Astrocyte of the cerebellum (primary cell): Measurements from ENCODE around the gene PCDH9.
A peak's percentile ranks its signal among the peaks of the same experiment; 100 is the strongest.

Experiments used
- DNase-seq: peaks from one replicate; pipeline ENCODE4 v3.0.0-alpha.2; 2011; ENCODE audit warnings: low read depth
- H3K4me3 ChIP-seq: 2 replicates; pipeline ENCODE4 v1.5.1; 2011; ENCODE audit warnings: mild to moderate bottlenecking, low read depth, low read length, moderate library complexity
- CTCF ChIP-seq: IDR thresholded peaks from 2 replicates; pipeline ENCODE4 v1.5.1; 2012; ENCODE audit warnings: low read length, low read depth, moderate library complexity, mild to moderate bottlenecking; ENCODE audit errors: missing control alignments
- in situ Hi-C: cut with HindIII; loops from 2 replicates; pipeline ENCODE4 v1.10.0; 2017; ENCODE audit warnings: low sequenced_read_pairs

PCDH9 gene

DNA sequence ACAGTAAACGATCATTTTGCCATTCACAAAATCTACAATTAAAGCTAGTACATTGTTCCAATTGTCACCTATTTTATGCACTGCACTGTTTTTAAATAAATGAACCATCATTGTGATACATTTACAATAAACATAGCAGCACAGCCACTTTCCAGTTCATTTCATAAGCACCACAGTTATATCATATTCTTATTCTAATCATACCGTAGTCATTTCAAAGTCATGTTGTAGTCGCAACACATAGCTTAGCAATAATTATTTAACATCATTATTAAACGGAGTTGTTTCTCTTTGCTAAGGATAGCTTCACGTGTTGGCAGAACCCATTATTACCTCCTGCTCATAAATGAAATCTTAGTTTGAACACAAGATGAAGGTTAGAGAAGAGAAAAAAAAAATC lies 2.2 kb upstream of the PCDH9 start:
- no peak for TF ChIP-seq CTCF
- in situ Hi-C loops = no loop called here
- H3K4me3 ChIP-seq = no peak overlapping the region
- no peak for DNase-seq

- H3K4me3 ChIP-seq = peak overlapping the region; percentile 87
- no peak for TF ChIP-seq CTCF
- no peak for DNase-seq
- in situ Hi-C loops = no loop called here
Measured at GRCh38 chr13:67231289-67232000, 1.3 kb upstream of the PCDH9 start.

- peak overlapping the region; percentile 87 for H3K4me3 ChIP-seq
- DNase-seq = peak; percentile 94
- no peak for TF ChIP-seq CTCF
- in situ Hi-C loops = no loop called here
Measured at GRCh38 chr13:67230404-67231288, 510 bp upstream of the PCDH9 start.

GRCh38 chr13:67228916-67229315 lies 1.2 kb downstream of the PCDH9 start:
- peak overlapping the region; percentile 87 for H3K4me3 ChIP-seq
- no peak for DNase-seq
- TF ChIP-seq CTCF = no peak
- in situ Hi-C loops = no loop called here

DNA sequence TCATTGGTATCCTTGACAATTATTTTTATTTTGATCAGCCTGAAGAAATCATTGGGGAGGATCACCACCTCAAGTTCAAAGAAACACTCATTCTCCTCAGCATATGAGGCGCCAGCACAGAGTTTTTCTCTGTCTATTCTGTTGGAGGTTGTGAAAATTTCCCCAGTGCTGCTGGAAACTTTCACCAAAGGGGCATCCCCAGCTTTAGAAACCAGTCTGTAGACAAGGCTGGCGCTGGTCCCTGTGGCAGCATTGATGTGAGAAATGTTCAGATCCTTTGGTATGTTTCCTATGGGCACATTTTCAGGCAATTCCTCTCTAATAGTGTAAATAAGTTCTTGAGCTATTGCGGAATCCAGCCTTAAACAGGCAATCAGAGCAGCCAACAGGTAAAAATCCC lies 2.1 kb downstream of the PCDH9 start:
- DNase-seq = no peak
- H3K4me3 ChIP-seq = peak overlapping the region; percentile 87
- TF ChIP-seq CTCF = no peak
- in situ Hi-C loops = no loop called here

DNA sequence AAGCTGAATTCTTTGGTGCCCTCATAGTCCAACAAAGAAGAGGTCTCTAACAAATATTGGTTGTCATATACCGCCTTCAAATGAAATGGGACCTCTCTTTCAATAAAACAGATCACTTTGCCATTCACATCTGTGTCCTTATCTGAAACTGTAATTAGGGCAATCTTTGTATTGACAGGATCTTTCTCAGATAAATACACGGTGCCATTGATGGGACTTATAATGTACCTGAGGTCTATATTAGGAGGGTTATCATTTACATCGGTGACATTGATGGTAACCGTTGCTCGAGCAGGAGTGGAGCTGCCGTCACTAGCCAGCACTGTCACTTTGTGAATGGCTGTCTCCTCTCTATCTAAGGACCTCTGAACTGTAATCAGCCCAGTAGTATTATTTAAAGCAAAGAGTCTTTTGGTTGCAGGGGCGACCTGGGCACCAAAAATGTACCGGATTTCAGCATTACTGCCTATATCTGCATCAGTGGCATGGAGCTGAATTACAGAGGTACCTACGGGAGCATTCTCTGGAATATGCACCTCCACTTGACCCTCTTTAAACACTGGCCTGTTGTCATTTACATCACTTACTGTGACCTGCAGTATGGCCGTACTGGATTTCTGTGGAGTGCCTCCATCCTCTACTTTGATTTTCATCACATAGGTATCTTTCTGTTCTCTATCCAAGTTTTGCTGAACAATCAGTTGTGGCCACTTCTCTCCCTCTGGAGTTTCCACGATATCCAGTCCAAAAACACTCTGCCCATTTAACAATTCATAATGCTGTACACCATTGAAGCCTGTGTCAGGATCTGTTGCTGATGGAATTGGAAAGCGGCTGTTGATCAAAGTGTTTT lies 2.8 kb downstream of the PCDH9 start:
- H3K4me3 ChIP-seq = no peak overlapping the region

More for the DNA sequence above, 2.8 kb downstream of the PCDH9 start:
- no peak for DNase-seq
- TF ChIP-seq CTCF = no peak
- in situ Hi-C loops = no loop called here
